ENCODE data around the gene ELL.
A peak's percentile ranks its signal among the peaks of the same experiment; 100 is the strongest.

DNA sequence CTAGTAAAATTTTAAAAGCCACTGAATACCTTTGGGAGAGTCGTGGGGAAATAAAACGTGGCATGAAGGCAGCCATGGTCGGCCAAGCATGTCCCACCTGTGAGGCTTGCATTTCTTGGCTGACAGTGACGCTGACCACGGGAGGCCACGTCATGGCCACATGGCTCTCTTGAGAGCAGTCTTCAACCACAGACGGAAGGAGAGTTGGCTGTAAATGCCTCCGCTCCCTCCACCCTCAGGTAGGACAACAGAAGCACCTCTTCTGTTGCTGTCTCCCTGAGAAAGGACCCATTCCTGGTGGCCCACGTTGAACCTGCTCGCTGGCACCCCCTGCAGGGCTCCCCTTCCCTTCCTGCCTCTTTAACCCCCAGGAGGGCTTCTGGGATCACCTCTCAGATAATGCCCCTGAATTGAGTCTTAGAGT, 113.8 kb downstream of the ELL start:
- TF ChIP-seq, protein P1, sequence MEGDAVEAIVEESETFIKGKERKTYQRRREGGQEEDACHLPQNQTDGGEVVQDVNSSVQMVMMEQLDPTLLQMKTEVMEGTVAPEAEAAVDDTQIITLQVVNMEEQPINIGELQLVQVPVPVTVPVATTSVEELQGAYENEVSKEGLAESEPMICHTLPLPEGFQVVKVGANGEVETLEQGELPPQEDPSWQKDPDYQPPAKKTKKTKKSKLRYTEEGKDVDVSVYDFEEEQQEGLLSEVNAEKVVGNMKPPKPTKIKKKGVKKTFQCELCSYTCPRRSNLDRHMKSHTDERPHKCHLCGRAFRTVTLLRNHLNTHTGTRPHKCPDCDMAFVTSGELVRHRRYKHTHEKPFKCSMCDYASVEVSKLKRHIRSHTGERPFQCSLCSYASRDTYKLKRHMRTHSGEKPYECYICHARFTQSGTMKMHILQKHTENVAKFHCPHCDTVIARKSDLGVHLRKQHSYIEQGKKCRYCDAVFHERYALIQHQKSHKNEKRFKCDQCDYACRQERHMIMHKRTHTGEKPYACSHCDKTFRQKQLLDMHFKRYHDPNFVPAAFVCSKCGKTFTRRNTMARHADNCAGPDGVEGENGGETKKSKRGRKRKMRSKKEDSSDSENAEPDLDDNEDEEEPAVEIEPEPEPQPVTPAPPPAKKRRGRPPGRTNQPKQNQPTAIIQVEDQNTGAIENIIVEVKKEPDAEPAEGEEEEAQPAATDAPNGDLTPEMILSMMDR (IDR thresholded peaks at IDR 0.05), result peak in 1 of 3 experiments; percentile 14
- TF ChIP-seq POLR2A (IDR thresholded peaks at IDR 0.05), result no peak

Data from testis (tissue), 2 donors.